ENCODE results near the gene EGFLAM.
"Not testable (repeated sequence)": the region's sequence is repeated elsewhere in the genome, so short reads cannot be mapped to it uniquely, and the experiment has no call there.

EGFLAM gene

GRCh38 chr5:38376404-38376803 lies 118.0 kb downstream of the EGFLAM start:
- no peak for DNase-seq (ENCODE audit: low read depth)

GRCh38 chr5:38378579-38378978 lies 120.2 kb downstream of the EGFLAM start:
- no peak for DNase-seq (ENCODE audit: low read depth)

DNA sequence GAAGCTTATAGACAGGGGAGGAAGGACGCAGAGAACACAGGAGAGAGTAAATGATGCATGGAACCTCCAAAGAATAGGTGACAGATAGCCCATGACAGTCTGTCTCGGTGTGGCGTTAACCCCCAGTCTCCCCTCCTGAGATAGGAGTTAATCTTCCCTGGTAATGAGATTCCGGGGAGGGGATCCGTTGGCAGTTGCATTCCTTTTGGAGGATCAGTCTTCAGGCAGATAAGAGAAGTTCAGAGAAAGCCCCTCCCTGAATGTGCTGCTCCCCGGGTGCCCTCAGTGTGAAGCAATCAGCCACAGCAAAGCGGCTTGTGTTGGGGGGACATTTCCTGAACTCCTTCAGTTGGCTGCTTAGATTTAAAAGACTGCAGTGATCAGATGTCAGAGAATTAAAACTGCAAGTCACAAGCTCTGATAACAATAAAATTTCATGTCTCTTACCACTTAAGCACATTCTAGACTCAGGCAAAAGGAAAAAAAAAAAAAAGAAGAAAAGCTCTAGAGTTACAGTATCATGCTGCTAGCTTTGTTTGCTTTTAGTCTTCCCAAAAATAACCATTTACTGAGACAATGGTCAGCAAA lies 121.1 kb downstream of the EGFLAM start:
- no peak for DNase-seq (ENCODE audit: low read depth)

DNA sequence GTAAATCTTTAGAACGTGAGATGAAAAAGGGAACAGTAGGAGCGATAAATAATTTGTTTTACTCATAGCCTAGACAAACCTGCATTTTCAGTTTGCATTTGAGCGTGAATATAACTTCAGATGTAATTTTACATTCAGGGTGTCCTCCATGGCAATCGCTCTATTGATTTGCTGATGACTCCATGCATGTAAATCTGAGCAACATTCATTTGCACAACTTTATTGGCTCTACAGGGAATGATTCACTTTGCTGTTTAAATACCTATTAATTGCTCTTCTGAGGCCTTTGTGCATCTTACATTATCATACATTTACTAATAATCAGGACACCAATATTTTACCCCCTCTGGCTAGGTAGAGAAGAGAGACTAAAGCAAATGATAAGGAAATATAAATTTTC lies 122.2 kb downstream of the EGFLAM start:
- no peak for DNase-seq (ENCODE audit: low read depth)

DNA sequence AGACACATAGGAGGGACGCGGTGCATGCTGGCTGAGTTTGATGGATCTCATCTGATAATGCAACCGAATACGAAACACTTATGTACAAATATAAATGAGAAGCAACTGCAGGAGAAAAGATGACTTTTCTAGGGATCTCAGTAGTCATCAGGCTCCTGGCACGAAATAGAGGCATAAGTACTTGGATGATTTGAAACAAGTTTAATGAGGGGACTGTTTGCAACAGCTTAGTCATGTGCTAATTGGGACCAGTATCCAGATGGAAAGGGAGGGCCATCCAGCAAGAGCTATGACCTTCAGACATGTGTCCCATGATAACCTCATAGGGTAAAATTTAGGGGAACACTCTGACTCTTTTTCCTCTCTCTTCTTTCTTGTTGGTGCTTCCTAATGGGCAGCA lies 123.0 kb downstream of the EGFLAM start:
- DNase-seq (ENCODE audit: low read depth), result no peak

DNA sequence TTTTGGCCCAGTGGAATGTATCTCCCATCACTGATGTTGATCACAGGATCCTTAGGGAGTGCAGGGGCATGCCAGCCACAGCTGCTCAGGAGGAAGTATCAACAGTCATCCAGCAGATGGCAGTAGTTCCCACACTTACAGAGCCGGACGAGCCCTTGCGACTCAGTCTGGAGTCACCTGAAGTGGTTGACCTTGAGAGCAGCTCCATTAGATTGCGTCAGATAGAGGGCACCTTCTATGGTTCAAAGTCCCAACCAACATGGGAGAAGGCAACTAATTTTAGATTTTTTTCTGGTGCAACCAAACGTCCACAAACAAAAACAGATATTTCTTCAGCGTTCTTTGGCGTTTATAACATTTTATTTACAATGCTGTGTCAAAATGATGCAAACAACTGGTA lies 124.5 kb downstream of the EGFLAM start:
- DNase-seq (ENCODE audit: low read depth), result peak; percentile 17

- no peak for DNase-seq (ENCODE audit: low read depth)
Observed at GRCh38 chr5:38383701-38384100, 125.3 kb downstream of the EGFLAM start.

GRCh38 chr5:38384396-38384795 lies 126.0 kb downstream of the EGFLAM start:
- DNase-seq (ENCODE audit: low read depth), result no peak

DNA sequence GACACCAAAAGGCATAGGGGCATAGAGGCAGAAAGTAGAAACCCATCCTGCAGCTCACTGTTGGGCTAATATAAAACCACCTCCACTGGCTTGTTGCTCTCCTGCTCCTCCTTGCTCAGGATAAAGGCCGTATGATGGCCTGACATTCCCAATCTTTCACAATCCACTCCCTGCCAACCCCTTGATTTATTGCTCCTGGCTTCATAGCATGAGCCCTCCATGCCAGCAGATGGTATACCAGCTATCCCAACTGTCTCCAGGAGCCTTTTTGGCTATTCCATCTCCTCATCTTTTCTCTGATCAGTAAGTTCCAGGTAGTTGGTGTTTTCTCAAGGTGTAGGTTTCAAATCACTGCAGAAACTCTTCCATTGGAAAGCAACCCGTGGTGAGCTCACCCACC lies 128.8 kb downstream of the EGFLAM start:
- DNase-seq (ENCODE audit: low read depth), result no peak

DNA sequence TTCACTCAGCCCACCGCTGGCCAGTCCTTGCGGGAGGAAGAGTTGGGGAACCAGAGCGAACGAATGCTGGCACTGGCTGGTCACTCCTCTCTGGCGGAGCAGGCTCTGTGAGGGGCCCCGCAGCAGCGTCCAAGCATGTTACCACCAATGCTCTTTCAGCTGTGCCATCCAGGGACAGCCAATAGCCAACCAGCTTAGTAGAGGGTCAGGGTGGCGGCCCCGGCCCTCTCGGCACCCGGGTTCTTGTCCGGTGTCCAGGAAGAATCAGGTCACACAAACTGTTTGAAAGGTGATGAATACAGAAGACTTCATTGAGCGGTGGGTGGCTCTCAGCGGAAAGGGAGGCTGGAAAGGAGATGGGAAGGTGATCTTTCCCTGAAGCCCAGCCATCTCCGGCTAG lies 135.3 kb downstream of the EGFLAM start:
- DNase-seq (ENCODE audit: low read depth), result no peak

GRCh38 chr5:38396766-38397165 lies 138.4 kb downstream of the EGFLAM start:
- DNase-seq (ENCODE audit: low read depth), result no peak

DNA sequence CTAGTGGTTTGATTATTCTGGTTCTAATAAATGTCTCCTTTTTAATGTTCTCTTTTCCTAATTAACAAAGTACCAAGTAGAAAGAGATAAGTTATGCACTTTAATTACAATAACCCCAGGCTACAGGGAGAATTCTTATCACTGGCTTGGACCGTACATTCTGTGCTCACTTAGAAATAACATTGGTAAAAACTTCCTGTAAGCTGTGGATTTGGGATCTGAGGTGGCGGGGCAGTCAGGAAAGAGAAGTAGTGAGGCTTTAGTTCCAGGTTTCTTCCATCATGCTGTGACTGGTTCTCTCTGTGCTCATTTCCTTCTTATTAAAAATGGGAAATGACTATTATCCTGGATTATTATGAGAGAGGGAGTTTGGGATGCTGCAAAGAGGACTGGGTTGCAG lies 142.0 kb downstream of the EGFLAM start:
- DNase-seq (ENCODE audit: low read depth), result no peak

DNA sequence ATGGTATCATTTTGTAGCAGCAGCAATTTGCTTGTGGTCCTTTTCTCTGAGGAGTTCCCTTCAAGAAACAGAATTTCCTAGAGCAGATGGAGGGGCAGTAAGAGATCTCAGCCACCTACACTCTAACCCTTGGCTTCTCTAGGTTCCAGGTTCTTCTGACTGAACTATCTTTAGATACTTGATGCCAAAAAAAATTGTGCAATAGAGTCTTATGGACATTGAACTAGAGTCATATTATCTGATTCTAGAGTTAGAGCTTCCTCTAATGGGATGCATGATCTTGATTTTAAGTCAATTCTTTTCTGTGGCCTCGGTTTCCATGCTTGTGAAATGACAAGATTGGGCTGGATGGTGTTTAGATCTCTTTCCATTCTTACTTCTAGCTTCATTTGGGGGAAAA lies 142.8 kb downstream of the EGFLAM start:
- DNase-seq (ENCODE audit: low read depth), result no peak

GRCh38 chr5:38403406-38403805 lies 145.0 kb downstream of the EGFLAM start:
- no peak for DNase-seq (ENCODE audit: low read depth)

GRCh38 chr5:38403877-38404635 lies 145.7 kb downstream of the EGFLAM start:
- no peak for DNase-seq (ENCODE audit: low read depth)

- DNase-seq (ENCODE audit: low read depth), result no peak
Observed at GRCh38 chr5:38404667-38405276, 146.4 kb downstream of the EGFLAM start.

DNA sequence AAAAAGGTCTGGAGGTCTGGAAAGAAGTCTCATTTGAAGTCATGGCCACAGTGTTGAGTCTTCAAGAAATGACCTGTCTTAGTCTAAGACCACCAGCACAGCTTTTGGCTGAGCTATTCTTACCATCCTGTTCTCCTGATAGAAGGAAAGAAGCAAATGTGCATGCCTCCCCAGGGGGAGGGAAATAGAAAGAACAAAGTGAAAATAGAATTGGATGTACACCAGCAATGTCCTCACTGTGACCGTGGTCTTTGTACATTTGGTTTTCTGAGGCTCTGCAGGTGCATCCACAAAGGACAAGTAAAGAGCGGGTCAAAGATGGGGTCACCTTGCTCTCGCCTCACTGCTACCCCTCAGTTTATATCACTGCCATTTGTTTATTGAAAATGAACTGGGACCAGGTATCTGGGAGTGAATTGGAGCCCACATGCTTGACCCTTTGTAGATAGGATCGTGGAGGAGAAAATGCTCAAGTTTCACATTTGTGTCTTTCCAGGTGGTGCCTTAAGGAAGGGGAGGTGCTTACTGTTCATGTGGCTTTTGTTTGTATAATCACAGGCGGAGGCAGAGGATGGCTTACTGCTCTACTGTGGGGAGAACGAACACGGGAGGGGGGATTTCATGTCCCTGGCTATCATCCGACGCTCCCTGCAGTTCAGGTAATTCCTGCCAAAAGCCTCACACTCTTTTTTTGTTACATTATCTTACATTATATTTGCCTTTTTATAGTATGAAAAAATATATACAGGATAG lies 150.3 kb downstream of the EGFLAM start:
- DNase-seq (ENCODE audit: low read depth), result no peak

DNA sequence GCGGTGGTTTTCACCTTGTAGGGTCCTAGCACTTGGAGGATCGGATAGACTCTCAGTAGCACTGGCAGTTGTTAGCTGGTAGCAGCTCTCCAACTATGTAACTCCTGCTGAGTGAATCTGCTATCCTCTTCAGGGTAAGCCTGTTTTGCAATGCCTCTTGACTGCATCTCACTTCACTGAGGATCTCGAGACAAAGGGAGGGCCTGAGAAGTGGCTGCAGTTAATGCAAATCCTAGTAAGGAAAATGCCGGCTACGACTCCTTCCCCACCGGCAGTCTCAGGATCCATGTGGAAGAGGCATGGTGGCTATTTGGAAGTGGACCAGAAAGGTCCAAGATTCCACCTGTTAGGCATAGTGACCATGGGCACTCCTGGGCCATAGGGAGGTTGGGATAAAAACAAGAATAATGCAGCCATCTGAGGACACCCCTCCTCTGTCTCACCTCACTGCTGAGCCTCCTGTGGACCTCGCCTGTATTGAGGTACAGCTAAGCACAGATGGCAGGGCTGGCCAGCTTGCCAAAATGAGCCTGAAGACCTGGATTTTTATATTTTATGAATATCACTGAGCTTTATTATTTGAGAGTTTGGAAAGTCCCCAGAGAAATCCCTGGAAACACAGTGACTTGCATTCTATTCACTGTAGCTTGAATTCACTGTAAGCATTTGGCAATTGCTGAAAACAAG lies 152.1 kb downstream of the EGFLAM start:
- no peak for DNase-seq (ENCODE audit: low read depth)

DNA sequence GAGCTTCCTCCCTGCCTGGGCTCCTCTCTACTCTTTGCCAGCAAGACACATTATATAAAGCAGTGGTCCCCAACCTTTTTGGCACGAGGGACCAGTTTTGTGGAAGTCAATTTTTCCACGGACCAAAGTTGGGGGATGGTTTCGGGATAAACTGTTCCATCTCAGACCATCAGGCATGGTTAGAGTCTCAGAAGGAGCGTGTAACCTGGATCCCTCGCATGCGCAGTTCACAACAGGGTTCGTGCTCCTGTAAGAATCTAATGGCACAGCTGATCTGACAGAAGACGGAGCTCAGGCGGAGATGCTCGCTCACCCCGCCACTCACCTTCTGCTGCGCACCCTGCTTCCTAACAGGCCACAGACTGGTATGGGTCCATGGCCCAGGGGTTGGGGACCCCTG lies 155.3 kb downstream of the EGFLAM start:
- DNase-seq (ENCODE audit: low read depth), result no peak

GRCh38 chr5:38414348-38414747 lies 156.0 kb downstream of the EGFLAM start:
- DNase-seq (ENCODE audit: low read depth), result no peak

- DNase-seq (ENCODE audit: low read depth), result not testable (repeated sequence)
Observed at GRCh38 chr5:38415772-38416171, 157.4 kb downstream of the EGFLAM start.

DNA sequence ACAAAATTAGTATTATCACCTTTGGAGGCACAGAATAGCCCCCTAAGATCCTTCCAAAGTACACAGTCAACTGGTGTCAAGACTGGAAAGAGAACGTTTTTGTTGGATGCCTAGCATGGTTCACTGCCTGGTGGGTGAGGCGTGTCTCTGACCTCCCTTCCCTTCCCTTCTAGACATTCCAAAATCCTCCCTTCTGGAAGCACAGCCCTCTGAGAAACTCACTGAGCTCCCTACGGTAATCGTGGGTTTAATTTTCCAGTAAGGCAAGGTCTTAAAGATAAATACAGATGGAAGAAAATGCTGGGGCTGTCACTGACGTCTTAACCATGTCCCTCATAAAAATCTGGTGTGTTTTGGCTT lies 159.3 kb downstream of the EGFLAM start:
- no peak for DNase-seq (ENCODE audit: low read depth)

Measured in activated T-cell treated with anti-CD3 and anti-CD28 coated beads for 1 hour (primary cell).